Measurements from ENCODE around the gene DGUOK.

GRCh38 chr2:73935641-73936040, 9.0 kb downstream of the DGUOK start:
- no peak for TF ChIP-seq POLR2AphosphoS5 (IDR thresholded peaks at IDR 0.05)
- no peak for TF ChIP-seq CTCF (IDR thresholded peaks at IDR 0.05)
- TF ChIP-seq EP300 (IDR thresholded peaks at IDR 0.05): no peak
- no peak for TF ChIP-seq POLR2A (IDR thresholded peaks at IDR 0.05)
